Measurements from ENCODE around the gene UBAP2L.

UBAP2L gene

GRCh38 chr1:154220071-154220969 is at the start of gene UBAP2L:
Gene UBAP2L, plus strand, starts transcription at chr1:154220955. Its CDS starts 4,169 bp downstream, at chr1:154225124.
- DNase-seq (ENCODE audit: low read depth) = peak; percentile 98

GRCh38 chr1:154171223-154171583 is 49.6 kb upstream of the UBAP2L start:
- DNase-seq (ENCODE audit: low read depth) = no peak

GRCh38 chr1:154171880-154172279 is 48.9 kb upstream of the UBAP2L start:
- no peak for DNase-seq (ENCODE audit: low read depth)

- DNase-seq (ENCODE audit: low read depth) = no peak
These were observed 46.1 kb upstream of the UBAP2L start for GRCh38 chr1:154174654-154175053.

- peak; percentile 53 for DNase-seq (ENCODE audit: low read depth)
These were observed 44.4 kb upstream of the UBAP2L start for GRCh38 chr1:154176337-154176736.

- DNase-seq (ENCODE audit: low read depth) = no peak
These were observed 42.7 kb upstream of the UBAP2L start for GRCh38 chr1:154178013-154178412.

- DNase-seq (ENCODE audit: low read depth) = no peak
These were observed 41.6 kb upstream of the UBAP2L start for GRCh38 chr1:154178911-154179811.

- DNase-seq (ENCODE audit: low read depth) = no peak
These were observed 40.6 kb upstream of the UBAP2L start for GRCh38 chr1:154179946-154180687.

GRCh38 chr1:154181944-154182343 is 38.8 kb upstream of the UBAP2L start:
- DNase-seq (ENCODE audit: low read depth) = no peak

- peak; percentile 42 for DNase-seq (ENCODE audit: low read depth)
These were observed 38.3 kb upstream of the UBAP2L start for GRCh38 chr1:154182344-154183045.

GRCh38 chr1:154183046-154183915 is 37.5 kb upstream of the UBAP2L start:
- DNase-seq (ENCODE audit: low read depth) = peak; percentile 90

GRCh38 chr1:154186177-154186576 is 34.6 kb upstream of the UBAP2L start:
- peak; percentile 20 for DNase-seq (ENCODE audit: low read depth)

GRCh38 chr1:154186852-154187501 is 33.8 kb upstream of the UBAP2L start:
- no peak for DNase-seq (ENCODE audit: low read depth)

GRCh38 chr1:154190550-154190949 is 30.2 kb upstream of the UBAP2L start:
- no peak for DNase-seq (ENCODE audit: low read depth)

- no peak for DNase-seq (ENCODE audit: low read depth)
These were observed 28.7 kb upstream of the UBAP2L start, which contains the start of gene TPM3 for GRCh38 chr1:154191990-154192461. Gene TPM3, minus strand, starts transcription at chr1:154192100. Its CDS starts 82 bp downstream, at chr1:154192018.

GRCh38 chr1:154192476-154192875 is 28.3 kb upstream of the UBAP2L start:
- DNase-seq (ENCODE audit: low read depth) = no peak

GRCh38 chr1:154193821-154194220 is 26.9 kb upstream of the UBAP2L start:
- DNase-seq (ENCODE audit: low read depth) = no peak

- no peak for DNase-seq (ENCODE audit: low read depth)
These were observed 21.8 kb upstream of the UBAP2L start for GRCh38 chr1:154198756-154199562.

- no peak for DNase-seq (ENCODE audit: low read depth)
These were observed 21.2 kb upstream of the UBAP2L start for GRCh38 chr1:154199563-154199879.
